HCT116 (cell line): Measurements from ENCODE around the gene MEIKIN. TPM values are rescaled to one million over a fixed set of nuclear protein-coding genes. Genes with fewer than 3 reads are reported as not detected.

Experiments
- ATAC-seq: fragments of 200-7000 bp; cut with Tn5 transposase; 2 replicates; pipeline ENCODE4 v1.9.1; 2020; ENCODE audit warnings: mild to moderate bottlenecking, moderate library complexity
- BruUV-seq: library from RNA; stranded (reverse); fragments of 400-500 nt; replicated peaks from 2 replicates; lab custom pipeline; 2021; lab: Mats Ljungman, UMichigan
- CTCF ChIA-PET: fragments of 300-600 bp; sonication (Branson Sonifier 250); formaldehyde crosslinking; loops from one replicate; lab custom pipeline; 2021; ENCODE audit warnings: antibody characterized with exemption; lab: Charles Lee
- POLR2A ChIA-PET: fragments of 300-600, 350-600 bp; sonication (Branson Sonifier 250); formaldehyde crosslinking; loops from one replicate; lab custom pipeline; 2021; ENCODE audit warnings: antibody characterized with exemption; lab: Charles Lee
- RAD21 ChIA-PET, 2 experiments: fragments of 300-600 bp; sonication (Branson Sonifier 250); formaldehyde crosslinking; loops; one replicate each; lab custom pipeline; 2023; ENCODE audit warnings: low total read pairs in 2 of 2; ENCODE audit not compliant: uncharacterized antibody in 2 of 2, unreplicated experiment in 2 of 2, low non-redundant PET in 1 of 2; lab: Charles Lee
- DNase-seq: peaks from one replicate; pipeline ENCODE4 v3.0.0-alpha.2; 2010; ENCODE audit warnings: low read depth, low spot score
- H2AFZ ChIP-seq: fragments of 200-600 bp; shearing (Covaris generic), sonication (generic); 2 replicates; pipeline ENCODE4 v1.6.1; 2017; ENCODE audit warnings: low read depth, mixed run types, mixed read lengths, antibody characterized with exemption, low read length; ENCODE audit not compliant: poor library complexity, severe bottlenecking
- H3K27ac ChIP-seq: 2 replicates; pipeline ENCODE4 v1.5.1; 2012; ENCODE audit warnings: low read depth, low read length
- H3K27me3 ChIP-seq: fragments of 200-600 bp; sonication (generic); 2 replicates; pipeline ENCODE4 v1.6.1; 2016; ENCODE audit warnings: mixed run types, low read length, mixed read lengths; ENCODE audit not compliant: insufficient read depth
- H3K36me3 ChIP-seq, 2 experiments: fragments of 200-500 bp in 1 of 2; fragments of 200-600 bp in 1 of 2; sonication (Bioruptor generic) in 1 of 2; sonication (generic) in 1 of 2; 2 replicates each; pipeline versions ENCODE4 v1.5.1 to v1.6.1; 2014 to 2016; ENCODE audit warnings: low read length in 2 of 2, inconsistent platforms in 1 of 2, mixed read lengths in 1 of 2, mixed run types in 1 of 2; ENCODE audit not compliant: insufficient read depth in 2 of 2, control insufficient read depth in 1 of 2
- H3K4me1 ChIP-seq, 2 experiments: fragments of 200-600 bp in 1 of 2; sonication (generic) in 1 of 2; 2 replicates each; pipeline versions ENCODE4 v1.5.1 to v1.6.1; 2012 to 2017; ENCODE audit warnings: low read length in 2 of 2, inconsistent platforms in 1 of 2, mild to moderate bottlenecking in 1 of 2, mixed read lengths in 1 of 2, mixed run types in 1 of 2, moderate library complexity in 1 of 2; ENCODE audit not compliant: insufficient read depth in 2 of 2, control insufficient read depth in 1 of 2
- H3K4me2 ChIP-seq: fragments of 200-600 bp; sonication (generic); 2 replicates; pipeline ENCODE4 v1.6.1; 2017; ENCODE audit warnings: mixed run types, low read length, mixed read lengths
- H3K4me3 ChIP-seq, 2 experiments: fragments of 200-600 bp in 1 of 2; sonication (generic) in 1 of 2; replicated peaks in 1 of 2; 2 replicates each; pipeline ENCODE4 v1.5.1; 2011 to 2016; ENCODE audit warnings: low read length in 2 of 2, control low read depth in 1 of 2, low read depth in 1 of 2, mild to moderate bottlenecking in 1 of 2, mixed read lengths in 1 of 2, mixed run types in 1 of 2
- H3K79me2 ChIP-seq: fragments of 200-600 bp; sonication (generic); 2 replicates; pipeline ENCODE4 v1.6.1; 2017; ENCODE audit warnings: mild to moderate bottlenecking, mixed run types, low read length, moderate library complexity, mixed read lengths; ENCODE audit not compliant: insufficient read depth
- H3K9ac ChIP-seq: fragments of 200-600 bp; sonication (generic); 2 replicates; pipeline ENCODE4 v1.6.1; 2016; ENCODE audit warnings: low read length, mixed read lengths
- H3K9me2 ChIP-seq: fragments of 200-600 bp; sonication (generic), shearing (Covaris generic); 2 replicates; pipeline ENCODE4 v1.6.1; 2017; ENCODE audit warnings: mixed run types, mild to moderate bottlenecking, moderate library complexity; ENCODE audit not compliant: insufficient read depth
- H3K9me3 ChIP-seq, 2 experiments: fragments of 200-500 bp in 1 of 2; fragments of 200-600 bp in 1 of 2; sonication (Bioruptor generic) in 1 of 2; sonication (generic) in 1 of 2; 2 replicates each; pipeline ENCODE4 v1.6.1; 2014 to 2017; ENCODE audit warnings: low read length in 2 of 2, mixed read lengths in 2 of 2, inconsistent platforms in 1 of 2, low read depth in 1 of 2, mild to moderate bottlenecking in 1 of 2, mixed run types in 1 of 2, moderate library complexity in 1 of 2; ENCODE audit not compliant: control insufficient read depth in 1 of 2, insufficient read depth in 1 of 2
- H4K20me1 ChIP-seq: fragments of 200-600 bp; sonication (generic), shearing (Covaris generic); 2 replicates; pipeline ENCODE4 v1.6.1; 2017; ENCODE audit warnings: mixed run types, mild to moderate bottlenecking, moderate library complexity; ENCODE audit not compliant: insufficient read depth
- ATF3 ChIP-seq: IDR thresholded peaks from 2 replicates; pipeline ENCODE4 v1.6.1; 2012
- CEBPB ChIP-seq: IDR thresholded peaks from 2 replicates; pipeline ENCODE4 v1.6.1; 2012; ENCODE audit warnings: low read depth
- CTCF ChIP-seq, 3 experiments: fragments of 200-600 bp in 1 of 3; sonication (generic) in 1 of 3; IDR thresholded peaks in 2 of 3; conservative IDR thresholded peaks in 1 of 3; 2 replicates each; pipeline ENCODE4 v1.5.1; 2012 to 2017; ENCODE audit warnings: low read depth in 2 of 3, low read length in 2 of 3, antibody characterized with exemption in 1 of 3, borderline replicate concordance in 1 of 3, control low read depth in 1 of 3, mild to moderate bottlenecking in 1 of 3, mixed read lengths in 1 of 3, mixed run types in 1 of 3, moderate library complexity in 1 of 3; ENCODE audit not compliant: insufficient read depth in 1 of 3
- EGR1 ChIP-seq: IDR thresholded peaks from 2 replicates; pipeline ENCODE4 v1.6.1; 2012; ENCODE audit warnings: low read depth
- EZH2phosphoT487 ChIP-seq: fragments of 200-600 bp; IDR thresholded peaks from 2 replicates; pipeline ENCODE4 v1.6.1; 2018; ENCODE audit warnings: antibody characterized with exemption, borderline replicate concordance
- FOSL1 ChIP-seq: IDR thresholded peaks from 2 replicates; pipeline ENCODE4 v1.6.1; 2012; ENCODE audit warnings: low read depth
- JUND ChIP-seq: IDR thresholded peaks from 2 replicates; pipeline ENCODE4 v1.6.1; 2012
- MAX ChIP-seq: IDR thresholded peaks from 2 replicates; pipeline ENCODE4 v1.6.1; 2012
- POLR2A ChIP-seq: IDR thresholded peaks from 2 replicates; pipeline ENCODE4 v1.7.0; 2011; ENCODE audit warnings: borderline replicate concordance; ENCODE audit not compliant: insufficient read depth, insufficient read length; ENCODE audit errors: extremely low read depth
- POLR2AphosphoS5 ChIP-seq: IDR thresholded peaks from 2 replicates; pipeline ENCODE4 v1.6.1; 2011; ENCODE audit warnings: mild to moderate bottlenecking, low read depth, low read length, moderate library complexity
- REST ChIP-seq: IDR thresholded peaks from 2 replicates; pipeline ENCODE4 v1.6.1; 2012; ENCODE audit warnings: low read depth
- SIN3A ChIP-seq: IDR thresholded peaks from 2 replicates; pipeline ENCODE4 v1.6.1; 2012; ENCODE audit warnings: low read depth
- SRF ChIP-seq: IDR thresholded peaks from 2 replicates; pipeline ENCODE4 v1.6.1; 2012; ENCODE audit warnings: low read depth
- TCF7L2 ChIP-seq: IDR thresholded peaks from 2 replicates; pipeline ENCODE4 v1.7.0; 2011; ENCODE audit warnings: borderline replicate concordance, inconsistent platforms; ENCODE audit not compliant: insufficient read depth, insufficient read length; ENCODE audit errors: extremely low read depth
- YY1 ChIP-seq: IDR thresholded peaks from 2 replicates; pipeline ENCODE4 v1.6.1; 2011; ENCODE audit warnings: low read length, low read depth, moderate library complexity, mild to moderate bottlenecking; ENCODE audit not compliant: insufficient replicate concordance; ENCODE audit errors: extremely low read depth
- ZBTB33 ChIP-seq: IDR thresholded peaks from 2 replicates; pipeline ENCODE4 v1.6.1; 2011; ENCODE audit warnings: mild to moderate bottlenecking, low read length, moderate library complexity; ENCODE audit not compliant: insufficient replicate concordance; ENCODE audit errors: extremely low read depth
- ZFX ChIP-seq: fragments of 450-650 bp; IDR thresholded peaks from 2 replicates; pipeline ENCODE4 v1.6.1; 2017
- intact Hi-C: fragments of 100-400 bp; cut with micrococcal nuclease; formaldehyde crosslinking; loops from 2 replicates; pipeline ENCODE4 v1.10.0; 2022
- total RNA-seq: library from RNA; stranded (reverse); gene quantifications from one replicate; pipeline ENCODE4 v1.2.1, GENCODE V29; 2021; ENCODE audit not compliant: unreplicated experiment

MEIKIN gene
- total RNA-seq, 1 experiment from 2014 or later, result not detected

- ChIA-PET POLR2A (no interaction called here), RAD21 (no interaction called here), CTCF (no interaction called here)
- H3K4me2 ChIP-seq, result no peak overlapping the region
- H3K9me2 ChIP-seq, result no peaks in the 10 kb centered on the region
- H3K36me3 ChIP-seq, result no peaks in the 10 kb centered on the region
- H3K79me2 ChIP-seq, result no peaks in the 10 kb centered on the region
- intact Hi-C loops, result no loop called here
- DNase-seq (no peak), ATAC-seq (no peak)
- H3K9ac ChIP-seq, result no peak overlapping the region
- H4K20me1 ChIP-seq, result no peaks in the 10 kb centered on the region
- no peaks in the 10 kb centered on the region for H3K4me1 ChIP-seq
- TF ChIP-seq ZFX, result no peak
- TF ChIP-seq ATF3, result no peak
- TF ChIP-seq SIN3A, result no peak
- TF ChIP-seq REST, result no peak
- no peak for TF ChIP-seq JUND
- TF ChIP-seq SRF, result no peak
- no peak for TF ChIP-seq CTCF (IDR thresholded peaks at IDR 0.05 in 2 of 3, conservative IDR thresholded peaks at IDR 0.05 in 1 of 3; ENCODE audit: borderline replicate concordance in 1 of 3, insufficient read depth in 1 of 3, low read depth in 2 of 3, low read length in 2 of 3)
- TF ChIP-seq ZBTB33, result no peak
- no peak for TF ChIP-seq EGR1
- no peak for TF ChIP-seq POLR2A
- TF ChIP-seq FOSL1, result no peak
- no peak for TF ChIP-seq EZH2phosphoT487
- no peak for TF ChIP-seq MAX
- no peak for TF ChIP-seq TCF7L2
- no peak for TF ChIP-seq YY1
- TF ChIP-seq POLR2AphosphoS5, result no peak
- TF ChIP-seq CEBPB, result no peak
- no peak overlapping the region for H3K27ac ChIP-seq
- H3K27me3 ChIP-seq, result no peaks in the 10 kb centered on the region
- no TSS peak for BruUV-seq
- no peak overlapping the region for H3K4me3 ChIP-seq
- no peaks in the 10 kb centered on the region for H3K9me3 ChIP-seq
- H2AFZ ChIP-seq, result no peak overlapping the region
Measured at GRCh38 chr5:131953969-131954368, 8.5 kb upstream of the MEIKIN start.
